Naive thymus-derived CD4-positive, alpha-beta T cell (primary cell): ENCODE measurements around the gene RAB22A. TPM values are rescaled to one million over a fixed set of nuclear protein-coding genes. Genes with fewer than 3 reads are reported as not detected.

Experiments used
- ATAC-seq: fragments of 150-1000 bp; cut with Tn5 transposase; 2 replicates; pipeline ENCODE4 v1.10.0; 2021; ENCODE audit warnings: mild to moderate bottlenecking, moderate library complexity
- CTCF ChIA-PET: fragments of 350-600 bp; sonication (Branson Sonifier 250); formaldehyde crosslinking; loops from one replicate; lab custom pipeline; 2021; ENCODE audit warnings: antibody characterized with exemption; lab: Charles Lee
- POLR2A ChIA-PET: fragments of 350-600 bp; sonication (Branson Sonifier 250); formaldehyde crosslinking; loops from one replicate; lab custom pipeline; 2021; ENCODE audit warnings: antibody characterized with exemption, inconsistent platforms; lab: Charles Lee
- DNase-seq, 9 donors: peaks; one replicate each; pipeline versions ENCODE4 v3.0.0 to v3.0.0-alpha.2; 2020 to 2022; ENCODE audit warnings: mixed read lengths in 1 of 9
- H3K27ac ChIP-seq: one replicate; pipeline ENCODE4 v1.7.0; 2013; ENCODE audit warnings: mild to moderate bottlenecking, low read depth, low read length, moderate library complexity
- H3K27me3 ChIP-seq, 2 donors: one replicate each; pipeline ENCODE4 v1.7.0; 2013; ENCODE audit warnings: low read length in 2 of 2, mild to moderate bottlenecking in 2 of 2, moderate library complexity in 2 of 2; ENCODE audit not compliant: control insufficient read depth in 2 of 2, insufficient read depth in 2 of 2
- H3K36me3 ChIP-seq, 3 experiments: 1 replicate in 2 of 3; 2 replicates in 1 of 3; pipeline ENCODE4 v1.7.0; 2013; ENCODE audit warnings: low read length in 3 of 3, mild to moderate bottlenecking in 3 of 3, moderate library complexity in 1 of 3; ENCODE audit not compliant: insufficient read depth in 3 of 3, control insufficient read depth in 2 of 3
- H3K4me1 ChIP-seq, 2 donors: one replicate each; pipeline ENCODE4 v1.7.0; 2013; ENCODE audit warnings: low read length in 2 of 2, mild to moderate bottlenecking in 2 of 2, moderate library complexity in 1 of 2; ENCODE audit not compliant: control insufficient read depth in 2 of 2, insufficient read depth in 2 of 2
- H3K4me3 ChIP-seq: 2 replicates; pipeline ENCODE4 v1.7.0; 2013; ENCODE audit warnings: mild to moderate bottlenecking, low read length
- H3K9me3 ChIP-seq, 3 experiments: 1 replicate in 2 of 3; 2 replicates in 1 of 3; pipeline ENCODE4 v1.7.0; 2013; ENCODE audit warnings: low read length in 3 of 3; ENCODE audit not compliant: control insufficient read depth in 2 of 3
- H3K27ac Mint-ChIP-seq, 9 donors: one replicate each; pipeline ENCODE4 v1.8.0; 2020 to 2022; ENCODE audit warnings: mixed read lengths in 9 of 9, mild to moderate bottlenecking in 8 of 9, moderate library complexity in 5 of 9, inconsistent platforms in 2 of 9
- H3K27me3 Mint-ChIP-seq, 5 donors: one replicate each; pipeline ENCODE4 v1.8.0; 2021 to 2022; ENCODE audit warnings: mixed read lengths in 5 of 5, mild to moderate bottlenecking in 1 of 5
- H3K36me3 Mint-ChIP-seq, 5 donors: one replicate each; pipeline ENCODE4 v1.8.0; 2020 to 2022; ENCODE audit warnings: mixed read lengths in 5 of 5, mild to moderate bottlenecking in 3 of 5, inconsistent platforms in 1 of 5
- H3K4me1 Mint-ChIP-seq, 7 donors: one replicate each; pipeline ENCODE4 v1.8.0; 2020 to 2022; ENCODE audit warnings: mixed read lengths in 7 of 7, mild to moderate bottlenecking in 3 of 7, inconsistent platforms in 1 of 7
- H3K4me3 Mint-ChIP-seq, 10 donors: one replicate each; pipeline ENCODE4 v1.8.0; 2020 to 2022; ENCODE audit warnings: mild to moderate bottlenecking in 10 of 10, mixed read lengths in 10 of 10, moderate library complexity in 6 of 10, inconsistent platforms in 2 of 10
- H3K9me3 Mint-ChIP-seq, 11 donors: one replicate each; pipeline ENCODE4 v1.8.0; 2020 to 2022; ENCODE audit warnings: mixed read lengths in 11 of 11, mild to moderate bottlenecking in 4 of 11, inconsistent platforms in 1 of 11, moderate library complexity in 1 of 11
- intact Hi-C, 2 donors: fragments of 100-400 bp; cut with micrococcal nuclease; formaldehyde crosslinking; loops; one replicate each; pipeline ENCODE4 v1.15.1; 2023
- polyA plus RNA-seq, 2 donors: library from polyadenylated mRNA; unstranded; fragments of 300-500 nt; fragmentation: Illumina TruSeq; gene quantifications; one replicate each; pipeline ENCODE4 v1.2.3, GENCODE V29; 2021
- total RNA-seq, 6 experiments: library from RNA in 5 of 6; stranded (reverse) in 5 of 6; gene quantifications; 1 replicate in 5 of 6; 2 replicates in 1 of 6; pipeline ENCODE4 v1.2.3 and lab custom pipeline; 2021 to 2026

The RAB22A gene
- total and polyA plus RNA-seq, 7 experiments from 2014 or later = 10.4 to 24.7 (median 17.8) TPM

GRCh38 chr20:58342104-58342945 is 32.8 kb downstream of the RAB22A start:
- ChIA-PET CTCF (no interaction called here), POLR2A (interaction anchor here (1.0 kb wide), 1 partner anchor 11 kb away, joined by 3 read pairs; no protein-coding TSS in a partner anchor)
- Mint-ChIP-seq H3K27ac (peak overlapping the region in 1 of 9 donors; percentile 26), H3K4me1 (peaks cover 16 to 49% (median 37%) of the 10 kb centered on the region in 7 donors), H3K9me3 (peaks cover 0 to 8% (median 0%) of the 10 kb centered on the region in 11 donors), H3K27me3 (no peaks in the 10 kb centered on the region), H3K36me3 (peaks cover 27 to 62% (median 41%) of the 10 kb centered on the region in 5 donors), H3K4me3 (no peak overlapping the region)
- Histone ChIP-seq H3K27ac (no peak overlapping the region), H3K9me3 (no peaks in the 10 kb centered on the region), H3K4me1 (no peaks in the 10 kb centered on the region), H3K4me3 (no peak overlapping the region), H3K36me3 (peaks cover 3 to 44% (median 14%) of the 10 kb centered on the region in 3 experiments), H3K27me3 (no peaks in the 10 kb centered on the region)
- DNase-seq = no peak
- ATAC-seq = no peak
- intact Hi-C loops = no loop called here

DNA sequence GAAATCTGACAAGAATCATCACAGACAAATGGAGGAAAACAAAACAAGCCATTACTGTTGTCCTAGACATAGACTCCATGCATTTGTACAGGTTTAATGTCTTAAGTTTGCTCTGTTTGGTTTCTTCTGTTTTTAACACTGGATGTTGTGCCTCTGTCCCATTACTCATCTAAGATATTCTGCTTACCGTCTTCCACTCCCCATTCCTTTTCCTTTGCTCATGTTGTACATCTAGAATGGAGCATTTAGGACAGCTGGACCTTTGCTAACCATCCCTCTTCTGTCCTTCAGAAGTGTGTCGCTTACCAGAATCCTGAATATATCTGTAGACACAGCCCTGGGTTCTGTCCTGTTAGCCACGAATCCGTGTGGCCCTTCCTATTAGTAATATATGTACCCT is 35.2 kb downstream of the RAB22A start:
- H3K9me3 Mint-ChIP-seq = peaks cover 0 to 6% (median 0%) of the 10 kb centered on the region in 11 donors
- intact Hi-C loops = no loop called here
- H3K27ac ChIP-seq = no peak overlapping the region
- ChIA-PET CTCF (interaction anchor here (0.5 kb wide), 1 partner anchor 1831 kb away, joined by 3 read pairs; no protein-coding TSS in a partner anchor), POLR2A (interaction anchor here (0.6 kb wide), 1 partner anchor 82 kb away, joined by 4 read pairs; no protein-coding TSS in a partner anchor)
- no peak overlapping the region for H3K4me3 Mint-ChIP-seq
- H3K36me3 ChIP-seq = peaks cover 3 to 49% (median 14%) of the 10 kb centered on the region in 3 experiments
- H3K4me1 Mint-ChIP-seq = peaks cover 13 to 31% (median 17%) of the 10 kb centered on the region in 7 donors
- peak overlapping the region in 1 of 9 donors; percentile 29 for H3K27ac Mint-ChIP-seq
- no peak overlapping the region for H3K4me3 ChIP-seq
- ATAC-seq (no peak), DNase-seq (no peak)
- no peaks in the 10 kb centered on the region for H3K27me3 Mint-ChIP-seq
- no peaks in the 10 kb centered on the region for H3K9me3 ChIP-seq
- no peaks in the 10 kb centered on the region for H3K27me3 ChIP-seq
- peaks cover 20 to 65% (median 38%) of the 10 kb centered on the region in 5 donors for H3K36me3 Mint-ChIP-seq
- H3K4me1 ChIP-seq = no peaks in the 10 kb centered on the region

GRCh38 chr20:58349570-58349969 is 40.1 kb downstream of the RAB22A start:
- H3K27ac Mint-ChIP-seq = peak overlapping the region in 2 of 9 donors; percentile 13 to 69
- ChIA-PET CTCF (interaction anchor here (0.6 kb wide), 1 partner anchor 8 kb away, joined by 3 read pairs; no protein-coding TSS in a partner anchor), POLR2A (interaction anchor here (1.2 kb wide), 1 partner anchor 15 kb away, joined by 4 read pairs; no protein-coding TSS in a partner anchor)
- H3K9me3 Mint-ChIP-seq = peaks cover 0 to 4% (median 0%) of the 10 kb centered on the region in 11 donors
- no peaks in the 10 kb centered on the region for H3K9me3 ChIP-seq
- H3K4me3 ChIP-seq = no peak overlapping the region
- H3K27me3 ChIP-seq = no peaks in the 10 kb centered on the region
- H3K4me3 Mint-ChIP-seq = no peak overlapping the region
- intact Hi-C loops = no loop called here
- no peaks in the 10 kb centered on the region for H3K27me3 Mint-ChIP-seq
- DNase-seq (no peak), ATAC-seq (no peak)
- peaks cover 0 to 9% (median 0%) of the 10 kb centered on the region in 7 donors for H3K4me1 Mint-ChIP-seq
- no peaks in the 10 kb centered on the region for H3K4me1 ChIP-seq
- H3K36me3 ChIP-seq = peaks cover 0 to 47% (median 16%) of the 10 kb centered on the region in 3 experiments
- no peak overlapping the region for H3K27ac ChIP-seq
- peaks cover 27 to 58% (median 33%) of the 10 kb centered on the region in 5 donors for H3K36me3 Mint-ChIP-seq

GRCh38 chr20:58352468-58352867 is 43.0 kb downstream of the RAB22A start:
- Histone ChIP-seq H3K36me3 (peaks cover 4 to 44% (median 9%) of the 10 kb centered on the region in 3 experiments), H3K27me3 (no peaks in the 10 kb centered on the region), H3K27ac (peak overlapping the region; percentile 6), H3K9me3 (no peaks in the 10 kb centered on the region), H3K4me1 (no peaks in the 10 kb centered on the region), H3K4me3 (no peak overlapping the region)
- CTCF ChIA-PET = no interaction called here
- POLR2A ChIA-PET = interaction anchor here (0.5 to 1.4 kb wide), 2 partner anchors 37 to 346 kb away, joined by 3 to 4 read pairs; partner anchors contain the start of gene VAPB
- no peak for ATAC-seq
- H3K27ac Mint-ChIP-seq = peak overlapping the region in 1 of 9 donors; percentile 9
- peaks cover 13 to 43% (median 24%) of the 10 kb centered on the region in 5 donors for H3K36me3 Mint-ChIP-seq
- no peak overlapping the region for H3K4me3 Mint-ChIP-seq
- DNase-seq = no peak
- no peaks in the 10 kb centered on the region for H3K9me3 Mint-ChIP-seq
- H3K27me3 Mint-ChIP-seq = no peaks in the 10 kb centered on the region
- H3K4me1 Mint-ChIP-seq = no peaks in the 10 kb centered on the region
- intact Hi-C loops = no loop called here

DNA sequence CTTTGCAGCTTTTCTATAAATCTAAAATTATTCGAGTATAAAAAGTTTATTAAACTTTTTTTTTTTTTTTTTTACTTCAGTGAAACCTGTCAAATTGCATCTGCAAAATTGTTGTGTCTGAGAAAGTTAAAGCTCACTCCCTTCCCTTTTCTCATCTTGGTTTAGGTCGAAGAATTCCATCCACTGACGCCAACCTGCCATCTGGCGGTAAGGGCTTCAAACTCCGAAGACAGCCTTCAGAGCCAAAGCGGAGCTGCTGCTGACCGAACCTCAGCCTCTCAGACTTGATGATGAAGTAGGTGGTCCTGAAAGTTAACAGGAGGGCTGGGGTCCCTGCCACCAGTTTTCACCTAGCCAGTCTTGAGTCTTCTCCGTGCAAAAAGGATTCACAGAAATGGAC is 49.9 kb downstream of the RAB22A start:
- intact Hi-C loops = no loop called here
- peak overlapping the region in 3 of 9 donors; percentile 20 to 75 (median 67) for H3K27ac Mint-ChIP-seq
- H3K4me1 Mint-ChIP-seq = no peaks in the 10 kb centered on the region
- Histone ChIP-seq H3K4me1 (no peaks in the 10 kb centered on the region), H3K27me3 (no peaks in the 10 kb centered on the region), H3K4me3 (no peak overlapping the region), H3K36me3 (peaks cover 0 to 61% (median 15%) of the 10 kb centered on the region in 3 experiments), H3K9me3 (no peaks in the 10 kb centered on the region), H3K27ac (no peak overlapping the region)
- DNase-seq (no peak), ATAC-seq (no peak)
- no peak overlapping the region for H3K4me3 Mint-ChIP-seq
- H3K9me3 Mint-ChIP-seq = no peaks in the 10 kb centered on the region
- no peaks in the 10 kb centered on the region for H3K27me3 Mint-ChIP-seq
- POLR2A ChIA-PET = interaction anchor here (0.6 to 0.9 kb wide), 3 partner anchors 29 to 297 kb away, joined by 3 to 4 read pairs (median 3); partner anchors contain the start of gene VAPB
- CTCF ChIA-PET = interaction anchor here (0.7 kb wide), 1 partner anchor 714 kb away, joined by 3 read pairs; no protein-coding TSS in a partner anchor
- H3K36me3 Mint-ChIP-seq = peaks cover 20 to 61% (median 27%) of the 10 kb centered on the region in 5 donors

DNA sequence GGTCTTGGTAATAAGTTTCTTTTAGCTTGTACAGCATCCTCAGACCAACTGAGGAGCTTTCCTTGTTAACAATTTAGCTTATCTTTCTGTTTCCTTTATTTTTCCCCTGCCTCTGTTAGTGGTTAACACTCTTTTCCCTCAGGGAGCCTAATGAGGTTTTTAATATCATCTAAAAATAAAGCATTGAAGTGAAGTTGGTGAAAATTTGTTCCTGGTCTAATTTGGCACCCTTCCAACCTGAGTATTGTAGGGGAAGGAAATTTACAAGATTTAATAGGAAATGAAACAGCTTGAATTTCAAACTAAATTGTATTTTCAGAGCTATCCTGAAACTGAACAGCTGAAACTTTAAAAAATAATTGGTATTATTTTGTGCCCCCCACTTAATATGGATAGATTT is 51.4 kb downstream of the RAB22A start:
- Mint-ChIP-seq H3K36me3 (peaks cover 16 to 57% (median 23%) of the 10 kb centered on the region in 5 donors), H3K27me3 (no peaks in the 10 kb centered on the region)
- CTCF ChIA-PET = interaction anchor here (1.0 kb wide), 1 partner anchor 14 kb away, joined by 3 read pairs; no protein-coding TSS in a partner anchor

More for the DNA sequence above, 51.4 kb downstream of the RAB22A start:
- Histone ChIP-seq H3K4me3 (no peak overlapping the region), H3K36me3 (peaks cover 0 to 55% (median 6%) of the 10 kb centered on the region in 3 experiments), H3K9me3 (no peaks in the 10 kb centered on the region), H3K27ac (no peak overlapping the region), H3K4me1 (no peaks in the 10 kb centered on the region), H3K27me3 (no peaks in the 10 kb centered on the region)
- H3K9me3 Mint-ChIP-seq = no peaks in the 10 kb centered on the region
- ATAC-seq (no peak), DNase-seq (no peak)
- H3K4me1 Mint-ChIP-seq = no peaks in the 10 kb centered on the region
- no peak overlapping the region for H3K27ac Mint-ChIP-seq
- H3K4me3 Mint-ChIP-seq = no peak overlapping the region
- POLR2A ChIA-PET = no interaction called here
- intact Hi-C loops = loop anchor here in 1 of 2 donors (5.0 kb wide), 1 partner anchor 124 kb away; no protein-coding TSS in a partner anchor
